Stimulated activated CD8-positive, alpha-beta memory T cell treated with anti-CD3 and anti-CD28 coated beads, Interleukin-4, amount 100 ng/mL, for 24 hours (primary cell): Measurements from ENCODE around the gene ATP9B.

Source experiments
- DNase-seq: peaks from one replicate; pipeline ENCODE4 v3.0.0-alpha.2; 2020; ENCODE audit warnings: low read depth

Gene ATP9B

DNA sequence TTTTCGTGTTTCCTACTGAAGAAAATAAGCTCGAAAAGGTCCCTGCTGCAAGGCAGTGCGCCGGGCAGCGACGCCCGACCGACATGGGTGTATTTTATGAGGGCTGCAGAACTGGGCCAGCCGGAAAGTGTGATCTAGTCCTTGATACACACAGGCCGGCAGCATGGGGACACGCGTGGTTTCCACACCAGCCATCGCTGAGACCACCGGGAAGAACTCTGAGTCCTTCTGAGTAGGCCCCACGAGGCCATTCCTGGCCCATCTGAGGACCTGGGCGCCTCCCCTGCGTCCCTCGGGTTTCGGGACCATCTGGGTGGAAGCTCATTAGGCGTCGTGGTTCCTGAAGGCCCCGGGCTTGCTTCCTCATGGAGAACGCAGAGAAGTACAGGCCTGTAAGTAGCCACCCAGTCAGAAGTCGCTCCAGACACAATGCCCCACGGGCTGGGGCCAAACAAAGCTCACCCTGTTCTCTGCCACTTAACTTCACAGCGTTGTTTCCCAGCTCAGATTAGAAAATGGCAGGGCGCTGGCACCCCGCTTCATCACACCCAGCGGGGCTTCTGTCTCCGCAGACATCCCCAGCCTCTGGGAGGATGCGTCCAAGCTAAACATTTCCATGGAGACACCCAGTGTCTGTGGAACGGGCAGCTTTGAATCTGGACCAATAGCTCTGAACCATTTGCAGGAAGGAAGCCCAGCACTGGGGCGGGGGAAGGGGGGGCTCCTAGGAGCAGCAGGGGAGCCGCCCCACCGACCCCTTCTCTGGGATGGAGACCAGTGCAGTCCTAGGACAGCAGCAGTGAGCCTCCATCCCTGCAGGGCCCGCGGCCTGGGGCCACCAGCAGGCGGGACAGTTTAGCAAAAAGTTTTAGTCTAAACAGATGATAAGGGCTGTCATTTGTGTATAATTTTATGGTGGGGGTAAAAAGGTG lies 328.9 kb downstream of the ATP9B start:
- DNase-seq: no peak

- no peak for DNase-seq
Measured at GRCh38 chr18:79399275-79400081, 330.3 kb downstream of the ATP9B start.

- DNase-seq: peak; percentile 40
Measured at GRCh38 chr18:79400091-79400590, 330.9 kb downstream of the ATP9B start.

- DNase-seq: peak; percentile 41
Measured at GRCh38 chr18:79400591-79401381, 331.6 kb downstream of the ATP9B start.

DNA sequence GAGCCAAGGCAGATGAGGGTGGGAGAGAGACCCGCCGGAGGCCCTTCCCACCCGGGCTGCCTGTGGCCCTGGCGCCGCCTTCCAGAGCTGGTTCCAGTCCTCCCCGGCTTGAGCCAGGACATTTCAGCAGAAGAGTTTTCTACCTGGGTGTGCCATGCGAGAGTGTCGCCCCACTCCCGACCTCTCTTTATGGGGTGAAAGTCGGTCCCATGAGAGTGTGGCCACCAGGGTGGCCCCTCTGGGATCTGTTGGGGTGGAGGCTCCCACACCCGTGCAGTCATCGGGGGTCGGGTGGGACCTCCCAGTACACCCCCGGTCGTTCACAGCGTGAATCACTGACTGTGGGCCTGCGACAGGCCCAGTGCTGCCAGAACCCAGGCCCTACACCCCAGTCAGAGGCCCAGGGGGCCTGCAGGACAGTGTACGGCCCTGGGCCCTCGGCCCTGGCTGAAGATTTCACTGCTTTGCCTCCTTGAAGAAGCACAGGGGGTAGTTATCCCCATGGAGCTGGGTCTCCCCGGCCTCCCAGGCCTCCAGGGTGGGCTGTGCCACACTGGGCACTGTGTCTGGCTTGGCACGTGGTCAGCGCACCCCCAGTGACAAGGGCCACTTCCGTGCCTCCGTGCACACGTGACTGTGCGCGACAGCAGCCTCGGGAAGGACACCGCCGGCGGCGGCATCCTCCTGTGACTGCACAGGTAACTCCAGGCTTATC lies 332.5 kb downstream of the ATP9B start:
- no peak for DNase-seq

DNA sequence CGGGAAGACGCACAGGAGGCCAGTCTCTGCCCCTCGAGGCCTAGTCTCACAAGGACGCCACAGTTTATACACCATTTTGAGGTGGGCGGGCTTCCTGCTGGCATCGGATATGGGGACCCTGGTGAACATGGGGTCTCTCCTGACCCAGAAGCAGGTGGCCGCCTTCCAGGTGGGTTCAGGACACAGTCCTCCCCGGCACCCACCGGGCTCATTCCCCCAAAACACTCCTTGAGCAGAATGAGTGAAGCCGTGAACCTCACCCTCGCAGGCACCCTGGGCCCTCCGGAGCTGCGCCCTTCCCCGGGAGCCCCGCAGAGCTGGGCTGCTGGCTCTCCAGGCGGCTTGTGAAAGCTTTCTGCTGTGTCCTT lies 333.0 kb downstream of the ATP9B start:
- no peak for DNase-seq

DNA sequence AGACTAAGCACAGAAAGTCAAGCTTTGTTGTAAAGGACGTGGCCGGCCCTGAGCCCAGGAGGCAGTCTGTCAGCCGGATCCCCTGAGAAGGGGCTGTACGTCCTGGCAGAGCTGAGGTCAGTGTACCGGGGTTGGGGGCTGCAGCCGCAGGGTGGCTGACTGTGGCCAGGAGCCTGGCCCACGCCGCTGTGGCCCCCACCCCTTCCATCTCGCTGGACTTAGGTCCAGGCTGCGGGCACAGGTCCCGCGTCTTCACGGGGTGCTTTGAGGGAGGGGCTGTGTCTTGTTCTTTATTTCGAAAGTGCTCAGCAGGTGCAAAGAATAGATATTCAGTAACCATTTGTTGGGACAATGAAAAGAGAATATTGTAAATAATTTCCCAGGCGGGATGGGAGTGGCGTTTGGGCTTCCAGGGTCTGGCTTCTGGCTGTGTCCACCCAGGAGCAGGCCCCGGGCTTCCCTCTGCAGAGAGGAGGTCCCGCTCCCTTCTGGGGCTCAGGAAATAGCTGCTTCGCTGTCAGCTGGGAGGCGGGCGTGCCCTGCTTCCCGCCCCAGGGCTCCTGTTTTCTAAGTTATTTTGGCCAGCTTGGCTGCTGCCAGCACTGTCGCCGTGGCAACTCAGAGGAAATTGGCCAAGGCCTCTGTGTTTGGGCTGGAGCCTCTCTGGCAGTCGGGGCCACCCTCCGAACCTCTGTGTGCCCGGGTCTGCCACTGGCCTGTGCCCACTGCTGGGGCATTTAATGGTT lies 334.0 kb downstream of the ATP9B start:
- DNase-seq: no peak

GRCh38 chr18:79403723-79404566 lies 334.8 kb downstream of the ATP9B start:
- DNase-seq: no peak

GRCh38 chr18:79404567-79404910 lies 335.3 kb downstream of the ATP9B start:
- DNase-seq: no peak

DNA sequence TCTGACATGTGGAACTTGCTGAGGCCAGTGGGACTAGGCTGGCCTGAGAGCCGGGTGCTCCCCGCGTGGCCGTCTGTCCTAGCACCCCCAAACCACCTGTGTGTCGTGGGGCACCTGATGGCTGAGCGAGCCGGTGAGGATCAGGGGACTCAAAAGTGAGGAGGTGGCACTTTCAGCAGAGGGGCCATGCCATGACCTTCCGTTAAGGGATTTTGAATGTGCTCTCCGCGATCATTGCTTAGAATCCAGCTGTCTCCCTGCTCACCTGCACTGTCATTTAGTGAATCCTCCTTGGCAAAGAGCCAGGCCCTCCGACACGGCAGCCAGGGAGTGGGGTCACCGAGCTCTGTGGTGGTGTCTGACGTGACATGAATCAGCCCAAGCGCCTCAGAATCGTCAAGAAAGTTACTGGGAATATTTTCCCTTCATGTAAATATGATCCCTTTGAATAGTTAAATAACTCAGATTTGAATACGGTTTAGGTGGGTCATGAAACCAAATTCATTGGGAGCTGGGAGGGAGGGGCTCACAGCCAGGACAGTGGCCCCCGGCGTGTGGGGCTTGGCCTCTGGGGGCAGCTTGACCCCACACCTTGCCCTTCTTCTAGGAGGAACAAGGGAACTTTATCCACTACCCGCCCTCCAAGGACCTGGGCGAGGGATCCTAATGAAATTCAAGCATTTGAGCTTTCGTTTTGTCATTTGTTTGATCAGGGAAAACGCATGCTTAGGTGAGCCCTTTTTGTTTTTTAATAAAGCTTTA lies 336.0 kb downstream of the ATP9B start:
- no peak for DNase-seq

- DNase-seq: peak; percentile 61
Measured at GRCh38 chr18:79405781-79406575, 336.8 kb downstream of the ATP9B start.

DNA sequence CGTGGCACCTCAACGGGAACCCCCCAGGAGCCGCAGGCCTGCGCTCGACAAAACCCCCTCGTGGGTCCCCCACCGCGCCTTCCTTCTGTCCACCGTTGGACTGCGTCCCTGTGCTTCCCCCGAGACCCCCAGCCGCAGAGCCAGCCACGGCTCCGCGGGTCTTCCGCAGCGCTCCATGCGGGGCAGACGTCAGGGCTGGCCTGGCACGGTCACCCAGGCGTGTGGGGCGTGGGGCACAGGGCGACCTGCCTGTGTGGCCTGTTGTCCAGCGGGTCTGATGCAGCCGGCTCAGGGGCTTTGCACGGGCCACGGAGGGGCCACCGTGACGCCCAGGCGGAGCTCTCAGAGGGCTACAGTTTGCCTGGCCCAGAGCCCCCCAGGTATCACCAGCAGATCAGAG lies 337.5 kb downstream of the ATP9B start:
- no peak for DNase-seq

DNA sequence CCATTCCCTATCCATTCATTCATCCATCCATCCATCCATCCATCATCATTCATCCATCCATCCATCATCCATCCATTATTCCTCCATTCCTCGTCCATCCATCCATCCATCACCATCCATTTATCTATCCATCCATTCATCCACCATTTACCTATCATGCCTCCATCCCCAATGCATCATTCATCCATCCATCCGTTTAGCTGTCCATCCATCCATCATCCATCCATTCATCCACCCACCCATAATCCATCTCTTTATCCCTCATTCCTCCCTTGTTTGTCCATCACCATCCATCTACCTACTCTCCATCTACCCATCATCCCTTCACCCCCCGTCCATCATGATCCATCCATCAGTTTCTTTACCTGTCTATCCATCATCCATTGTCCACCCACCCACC lies 340.1 kb downstream of the ATP9B start:
- DNase-seq: no peak

GRCh38 chr18:79410171-79410641 lies 341.0 kb downstream of the ATP9B start:
- DNase-seq: no peak

GRCh38 chr18:79410731-79411613 lies 341.8 kb downstream of the ATP9B start:
- no peak for DNase-seq

- DNase-seq: no peak
Measured at GRCh38 chr18:79411614-79412526, 342.7 kb downstream of the ATP9B start.
